Stimulated activated CD4-positive, alpha-beta T cell treated with anti-CD3 and anti-CD28 coated beads, Interleukin-12 subunit alpha, Interleukin-12 subunit beta, amount 100 ng/mL, for 4 hours (primary cell): Measurements from ENCODE around the gene SETD2.
"Not testable (repeated sequence)": the region's sequence is repeated elsewhere in the genome, so short reads cannot be mapped to it uniquely, and the experiment has no call there.

Experiments
- DNase-seq: peaks from one replicate; pipeline ENCODE4 v3.0.0-alpha.2; 2020

The SETD2 gene

DNA sequence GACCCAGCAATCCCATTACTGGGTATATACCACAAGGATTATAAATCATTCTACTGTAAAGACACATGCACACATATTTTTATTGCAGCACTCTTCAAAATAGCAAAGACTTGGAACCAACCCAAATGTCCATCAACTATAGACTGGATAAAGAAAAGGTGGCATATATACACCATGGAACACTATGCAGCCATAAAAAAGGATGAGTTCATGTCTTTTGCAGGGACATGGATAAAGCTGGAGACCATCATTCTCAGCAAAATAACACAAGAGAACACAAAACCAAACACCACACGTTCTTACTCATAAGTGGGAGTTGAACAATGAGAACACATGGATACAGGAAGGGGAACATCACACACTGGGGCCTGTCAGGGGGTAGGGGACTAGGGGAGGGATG, 137.5 kb downstream of the SETD2 start:
- not testable (repeated sequence) for DNase-seq

DNA sequence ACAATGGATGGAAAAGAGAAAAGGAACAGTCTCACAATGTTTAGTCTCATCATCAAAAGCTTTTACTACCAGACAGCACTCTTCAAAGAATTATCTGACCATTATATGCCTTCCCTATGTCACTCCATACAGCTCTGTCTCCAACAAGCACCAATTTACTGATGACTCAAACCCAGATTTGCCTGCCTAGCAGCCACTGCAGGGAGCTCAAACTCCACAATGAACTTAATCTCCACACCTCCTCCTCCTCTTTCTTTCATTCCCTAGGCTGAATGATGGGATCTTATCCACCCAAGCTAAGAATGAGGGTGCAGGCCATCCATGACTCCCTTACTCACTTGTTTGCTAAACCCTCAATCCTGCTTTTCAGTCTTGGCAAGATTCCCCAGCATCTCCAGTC, 139.0 kb downstream of the SETD2 start:
- DNase-seq: no peak

DNA sequence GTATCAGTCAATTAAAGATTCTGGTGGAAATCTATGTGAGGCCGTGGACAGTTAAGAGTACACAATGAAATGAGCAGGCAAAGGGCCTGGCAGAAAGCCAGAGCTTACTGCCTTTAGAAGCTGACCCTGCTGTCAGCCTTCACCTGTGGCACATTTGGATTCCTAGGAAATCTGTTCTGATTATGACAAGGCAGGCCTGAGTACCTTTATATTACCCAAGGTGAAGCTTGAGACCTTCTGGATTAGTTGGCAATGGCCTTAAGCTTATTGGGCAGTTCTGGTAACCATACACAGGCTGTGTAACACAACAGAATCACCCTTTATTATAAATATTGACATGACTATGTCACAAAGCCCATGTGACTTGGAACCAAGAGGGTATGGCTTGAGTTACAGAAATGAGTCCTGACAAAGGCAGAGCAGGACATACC, 141.3 kb downstream of the SETD2 start:
- no peak for DNase-seq

DNA sequence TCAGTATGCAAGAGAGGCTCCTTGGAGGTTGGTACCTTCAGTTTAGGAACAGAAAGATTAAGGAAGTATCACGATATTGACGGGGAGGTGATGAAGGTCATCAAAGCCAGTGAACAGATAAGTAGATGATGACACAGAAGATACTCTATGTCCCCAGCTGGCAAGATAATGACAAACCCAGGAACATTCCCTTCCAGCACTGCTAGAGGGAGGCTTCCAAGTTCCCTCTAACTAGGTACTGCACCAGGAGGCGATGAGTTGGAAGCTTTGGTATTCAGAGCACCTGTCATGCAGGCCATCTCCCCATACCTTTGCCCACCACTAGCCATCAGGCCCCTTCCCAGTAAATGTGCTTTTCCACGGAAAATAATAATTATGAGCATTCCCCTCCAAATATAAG, 143.6 kb downstream of the SETD2 start:
- no peak for DNase-seq

DNA sequence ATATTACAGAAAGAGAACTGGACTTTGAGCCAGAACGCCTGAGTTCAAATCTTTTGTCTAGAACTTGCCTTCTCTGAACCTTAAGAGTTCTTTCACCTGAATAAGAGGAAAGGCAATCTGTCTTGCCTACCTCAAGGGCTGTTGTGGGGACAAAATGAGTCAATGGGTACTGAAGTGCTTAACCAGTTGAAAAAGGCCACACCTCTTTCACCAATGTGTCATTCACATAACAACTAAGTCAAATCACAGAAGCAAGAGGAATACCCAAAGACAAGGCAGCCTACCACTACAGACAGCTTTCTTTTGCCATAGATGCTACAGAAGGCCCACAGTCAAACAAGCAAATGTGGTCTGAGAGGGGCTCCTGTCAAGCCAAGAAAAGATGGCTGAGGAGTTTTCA, 144.7 kb downstream of the SETD2 start:
- no peak for DNase-seq

DNA sequence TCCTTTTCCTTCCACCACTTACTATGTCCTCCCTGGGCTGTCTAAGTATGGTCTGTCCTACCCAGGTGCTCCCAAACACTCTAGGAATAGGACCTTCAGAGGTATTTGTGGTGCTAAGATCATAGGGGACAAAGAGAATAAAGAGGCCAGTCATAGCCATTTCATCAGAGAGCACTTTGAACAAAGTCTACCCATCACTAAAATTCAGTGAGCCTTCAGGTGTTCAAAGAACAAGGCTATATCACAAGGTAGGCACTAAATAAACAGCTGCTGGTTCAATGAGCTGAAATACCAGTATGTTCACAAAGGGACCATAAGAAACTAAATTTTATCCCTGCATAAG, 145.7 kb downstream of the SETD2 start:
- no peak for DNase-seq

DNA sequence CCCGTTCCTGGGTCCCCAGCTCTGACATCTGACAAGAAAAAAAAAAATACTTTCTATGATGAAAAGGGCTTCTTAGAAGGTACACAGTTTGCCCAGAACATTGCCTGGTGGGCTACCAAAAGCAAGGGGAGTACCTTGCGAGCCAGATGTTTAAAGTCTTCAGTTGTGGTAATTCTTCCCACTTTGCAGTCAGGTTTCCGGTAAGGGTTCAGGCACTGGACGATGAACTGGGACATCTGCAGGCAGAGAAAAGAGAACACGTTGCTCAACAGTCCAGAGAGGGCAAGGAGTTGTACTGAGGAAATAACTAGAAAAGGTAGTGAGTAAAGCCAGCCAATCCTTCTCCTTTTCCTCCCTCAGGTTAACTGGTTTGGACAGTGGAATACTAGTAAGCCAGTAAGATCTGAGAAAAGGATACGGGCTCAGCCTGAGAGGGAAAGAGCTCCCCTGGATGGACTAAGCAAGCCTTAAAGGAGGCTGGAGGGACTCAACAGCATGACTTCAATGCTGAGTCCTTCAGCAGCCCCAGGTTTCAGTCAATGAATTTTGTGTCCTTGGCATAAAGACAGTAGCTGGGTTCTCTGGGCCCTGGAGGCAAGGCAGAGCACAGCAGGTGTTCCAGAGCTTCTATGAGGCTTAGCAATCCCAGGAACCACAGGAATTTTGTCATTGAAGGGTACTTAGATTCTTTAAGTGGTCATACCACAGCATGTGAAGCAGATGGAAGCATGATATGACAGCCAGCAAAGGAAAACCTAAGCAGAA, 146.2 kb downstream of the SETD2 start:
- no peak for DNase-seq

DNA sequence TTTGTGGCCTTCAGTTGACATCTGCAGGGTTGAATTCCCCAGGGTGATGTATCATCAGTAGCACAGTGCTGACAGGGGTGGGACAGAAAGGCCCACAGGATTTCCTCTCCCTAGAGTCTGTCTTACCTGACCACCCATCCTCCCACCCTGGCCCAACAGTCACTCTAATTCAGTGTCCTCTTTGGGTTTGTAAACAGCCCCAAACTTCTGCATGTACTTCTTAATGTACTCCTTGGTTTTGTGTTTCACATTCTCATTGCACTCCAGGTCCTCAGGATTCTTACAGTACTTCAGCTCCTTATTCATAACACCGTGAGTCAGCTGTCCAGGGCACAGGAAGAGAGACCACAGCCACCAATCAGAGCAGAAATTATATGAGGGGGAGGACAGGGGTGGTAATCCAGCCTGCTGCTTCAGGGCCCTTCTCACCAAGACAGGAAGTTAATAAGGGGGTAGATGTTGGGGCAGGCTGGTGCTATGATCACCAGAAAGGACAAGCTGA, 146.9 kb downstream of the SETD2 start:
- DNase-seq: no peak

DNA sequence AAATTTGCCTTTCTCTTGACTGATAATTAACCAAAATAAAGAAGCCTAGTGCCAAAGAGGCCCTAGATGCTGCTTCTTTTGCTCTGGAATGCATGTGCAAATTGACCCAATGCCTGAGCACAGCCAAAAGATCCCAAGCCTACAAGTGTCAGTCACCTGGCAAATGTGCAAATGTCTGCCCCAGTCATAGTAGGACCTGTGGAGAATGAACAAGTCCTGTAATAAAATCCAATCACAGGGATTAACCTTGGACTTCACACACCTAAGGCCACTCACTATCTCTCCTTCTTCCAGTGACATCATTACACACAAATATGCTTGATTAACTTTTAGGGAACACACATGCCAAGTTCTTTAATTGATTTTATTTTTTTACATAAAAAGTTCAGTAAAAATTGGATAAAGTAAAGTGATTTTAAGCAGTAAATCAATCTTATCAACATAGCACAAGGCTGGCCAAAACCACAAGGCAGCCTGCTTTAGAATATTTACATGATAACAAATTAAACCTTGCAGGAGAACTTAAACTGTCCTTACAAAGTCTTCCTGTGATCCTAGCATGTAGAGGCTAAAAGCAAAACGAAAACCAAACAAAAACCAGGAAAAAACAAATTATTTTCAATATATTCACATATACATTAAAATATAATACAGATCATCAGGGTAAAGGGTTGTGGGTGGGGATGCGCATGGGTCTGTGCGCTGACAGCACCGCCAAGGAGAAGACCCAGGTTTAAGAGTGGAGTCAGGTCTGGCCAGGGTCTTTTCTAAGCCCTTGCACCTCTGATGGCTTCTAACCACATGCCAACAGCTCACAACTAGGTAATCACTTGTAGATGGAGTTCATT, 147.6 kb downstream of the SETD2 start:
- DNase-seq: no peak

DNA sequence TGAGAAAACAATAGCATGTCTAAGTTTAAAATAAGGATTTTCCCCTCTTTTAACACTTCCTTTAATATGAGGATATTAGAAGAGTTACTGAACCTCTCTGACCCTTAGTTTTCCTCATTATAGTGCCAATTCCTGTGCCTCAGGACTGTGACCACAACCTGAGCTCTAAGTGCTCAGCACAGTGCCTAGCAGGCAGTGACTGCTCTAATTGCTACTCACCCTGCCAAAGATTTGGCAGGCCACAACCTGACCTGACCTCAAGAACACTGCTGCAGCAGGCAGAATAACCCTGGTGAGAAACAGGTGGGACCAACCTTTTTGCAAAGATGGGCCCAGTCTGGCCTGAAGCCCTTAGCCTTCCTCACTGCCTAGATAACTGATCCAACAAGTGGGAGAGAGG, 148.8 kb downstream of the SETD2 start:
- DNase-seq: no peak

DNA sequence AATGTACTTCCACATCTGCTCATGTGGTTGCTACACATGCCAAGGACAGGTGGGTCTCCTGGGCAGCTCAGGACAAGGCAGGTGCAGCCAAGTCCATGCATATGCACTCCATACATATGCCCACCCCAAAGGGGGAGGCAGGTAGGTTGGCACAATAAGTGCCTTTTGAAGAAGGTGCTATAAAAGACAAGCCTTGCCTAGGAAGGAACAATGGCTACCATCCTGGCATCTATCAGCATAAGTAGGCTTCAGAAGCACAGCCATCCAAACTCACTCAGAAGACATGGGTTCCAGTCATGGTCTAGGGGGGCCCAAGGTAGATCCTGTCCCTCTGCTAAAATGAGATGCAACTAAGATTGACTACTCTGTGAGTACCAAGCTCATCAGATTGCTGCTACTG, 149.9 kb downstream of the SETD2 start:
- no peak for DNase-seq

DNA sequence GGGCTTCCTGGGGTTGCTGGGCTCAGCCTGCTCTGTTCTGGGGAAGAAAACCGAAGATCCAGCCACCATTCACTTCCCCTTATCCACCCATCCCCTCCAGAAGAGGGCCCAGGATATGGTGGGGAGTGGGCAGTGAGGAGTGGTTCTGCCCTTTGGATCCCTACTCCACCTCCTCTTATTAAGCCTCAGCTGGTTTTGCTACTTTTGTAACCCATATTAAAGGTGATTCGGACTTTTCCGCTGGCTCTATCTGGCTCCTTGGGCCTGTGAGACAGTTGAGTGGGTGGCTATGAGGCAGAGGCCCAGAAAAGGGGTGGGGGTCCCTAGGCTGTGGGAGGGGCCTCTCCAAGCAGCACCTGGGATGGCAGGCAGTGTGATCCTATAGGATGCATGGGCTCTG, 150.7 kb downstream of the SETD2 start:
- DNase-seq: no peak

DNA sequence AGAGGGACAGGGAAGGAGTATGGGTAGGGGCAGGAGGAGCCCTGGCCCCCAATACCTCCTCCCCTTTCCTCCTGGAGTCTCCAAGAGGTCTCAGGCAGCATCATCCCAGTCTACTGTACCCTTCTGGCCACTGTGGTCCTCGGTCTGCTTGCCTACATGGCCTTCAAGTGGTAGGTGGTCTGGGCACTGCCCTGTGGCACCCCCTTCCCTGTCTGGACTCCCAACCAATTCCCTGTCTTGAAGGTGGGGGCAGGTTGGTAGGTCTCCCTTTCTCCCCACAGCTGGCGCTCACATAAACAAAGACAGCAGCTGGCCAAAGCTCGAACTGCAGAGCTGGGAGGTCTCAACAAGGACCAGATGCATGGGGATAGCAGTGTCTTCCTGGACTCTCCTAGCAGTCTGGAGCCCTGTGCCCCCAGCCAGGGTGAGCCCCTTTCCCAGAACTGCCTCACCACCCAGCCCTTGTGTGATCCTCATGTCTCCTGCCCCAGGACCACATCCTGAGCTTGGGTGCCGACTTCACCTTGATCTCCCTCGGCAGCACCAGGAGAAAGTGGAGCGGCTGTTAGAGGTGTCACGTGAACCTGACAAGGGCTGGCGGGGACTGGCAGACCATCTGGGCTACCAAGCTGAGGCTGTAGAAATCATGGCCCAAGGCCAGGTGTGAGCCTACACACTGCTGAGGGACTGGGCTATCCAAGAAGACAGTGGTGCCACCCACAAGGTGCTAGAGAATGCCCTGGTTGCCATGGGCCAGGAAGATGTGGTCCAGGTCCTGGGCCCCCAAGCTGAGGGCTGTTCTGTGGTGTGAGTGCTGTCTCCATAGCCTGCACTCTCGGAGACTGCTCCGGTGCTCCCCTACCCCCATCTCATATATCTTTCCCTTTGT, 151.3 kb downstream of the SETD2 start:
- no peak for DNase-seq

DNA sequence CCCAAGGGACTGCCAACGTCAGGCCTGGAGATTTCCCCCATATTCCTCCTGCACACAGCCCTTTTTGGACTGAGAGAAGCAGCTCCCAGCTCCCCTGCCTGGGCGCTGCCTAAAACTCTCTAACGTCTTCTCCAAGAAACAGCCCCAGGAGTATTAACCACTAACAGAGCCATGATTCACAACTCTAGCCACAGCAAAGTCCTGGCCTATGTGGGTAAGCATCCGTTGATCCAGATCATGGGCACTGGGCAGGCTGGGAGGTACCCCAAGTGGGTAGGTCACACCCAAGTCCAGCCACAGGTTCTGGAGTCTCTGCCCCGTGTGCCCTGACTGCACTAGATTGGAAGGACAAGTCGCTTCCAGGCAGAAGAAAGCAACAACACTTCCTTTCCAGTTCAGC, 152.5 kb downstream of the SETD2 start:
- no peak for DNase-seq

DNA sequence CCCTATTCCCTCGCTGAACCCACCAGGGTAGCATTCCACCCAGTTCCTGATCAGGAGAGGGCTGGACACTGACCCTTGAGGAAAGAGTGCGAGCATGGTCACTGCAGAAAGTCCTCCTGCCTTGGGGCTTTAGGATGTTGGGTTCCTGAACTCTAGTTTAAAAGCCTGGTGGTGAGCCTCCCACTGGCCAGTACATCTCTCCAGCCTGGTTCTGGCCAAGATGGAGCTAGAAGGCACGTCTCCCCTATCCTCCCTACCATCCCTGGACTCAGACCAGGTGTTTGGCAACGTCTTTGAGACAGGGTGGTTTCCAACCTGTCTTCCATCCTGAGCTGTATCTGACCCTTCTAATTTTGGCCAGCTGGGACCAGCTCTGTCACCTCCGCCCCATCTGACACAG, 153.0 kb downstream of the SETD2 start:
- no peak for DNase-seq

DNA sequence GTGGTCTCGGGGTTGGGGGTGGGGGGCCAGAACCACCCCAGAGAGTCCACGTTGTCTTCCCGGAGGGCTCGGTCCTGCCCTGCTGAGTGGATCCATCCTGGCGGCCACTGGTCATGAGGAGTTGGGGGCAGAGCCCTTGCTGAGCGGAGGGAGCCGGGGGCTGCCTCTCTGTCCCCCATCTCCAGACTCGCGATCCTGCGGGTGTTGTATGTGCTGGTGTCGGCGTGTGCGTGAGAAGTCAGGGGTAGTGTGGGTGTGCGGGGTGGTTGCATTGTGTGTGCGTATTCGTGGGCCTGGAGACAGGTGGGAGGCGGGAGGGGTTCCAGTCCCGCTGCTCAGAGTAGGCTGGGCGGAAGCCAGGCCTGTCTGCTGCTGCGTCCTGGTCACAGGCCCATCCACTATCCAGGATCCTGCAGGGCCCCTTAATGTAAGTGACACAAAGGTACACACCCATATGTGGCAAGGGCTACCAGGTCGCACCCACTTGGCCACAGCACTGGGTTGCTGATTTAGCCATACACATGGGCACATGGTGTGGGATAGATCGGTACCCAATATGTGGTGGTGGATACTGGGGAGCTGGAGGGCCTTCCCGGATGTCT, 153.7 kb downstream of the SETD2 start:
- DNase-seq: no peak

DNA sequence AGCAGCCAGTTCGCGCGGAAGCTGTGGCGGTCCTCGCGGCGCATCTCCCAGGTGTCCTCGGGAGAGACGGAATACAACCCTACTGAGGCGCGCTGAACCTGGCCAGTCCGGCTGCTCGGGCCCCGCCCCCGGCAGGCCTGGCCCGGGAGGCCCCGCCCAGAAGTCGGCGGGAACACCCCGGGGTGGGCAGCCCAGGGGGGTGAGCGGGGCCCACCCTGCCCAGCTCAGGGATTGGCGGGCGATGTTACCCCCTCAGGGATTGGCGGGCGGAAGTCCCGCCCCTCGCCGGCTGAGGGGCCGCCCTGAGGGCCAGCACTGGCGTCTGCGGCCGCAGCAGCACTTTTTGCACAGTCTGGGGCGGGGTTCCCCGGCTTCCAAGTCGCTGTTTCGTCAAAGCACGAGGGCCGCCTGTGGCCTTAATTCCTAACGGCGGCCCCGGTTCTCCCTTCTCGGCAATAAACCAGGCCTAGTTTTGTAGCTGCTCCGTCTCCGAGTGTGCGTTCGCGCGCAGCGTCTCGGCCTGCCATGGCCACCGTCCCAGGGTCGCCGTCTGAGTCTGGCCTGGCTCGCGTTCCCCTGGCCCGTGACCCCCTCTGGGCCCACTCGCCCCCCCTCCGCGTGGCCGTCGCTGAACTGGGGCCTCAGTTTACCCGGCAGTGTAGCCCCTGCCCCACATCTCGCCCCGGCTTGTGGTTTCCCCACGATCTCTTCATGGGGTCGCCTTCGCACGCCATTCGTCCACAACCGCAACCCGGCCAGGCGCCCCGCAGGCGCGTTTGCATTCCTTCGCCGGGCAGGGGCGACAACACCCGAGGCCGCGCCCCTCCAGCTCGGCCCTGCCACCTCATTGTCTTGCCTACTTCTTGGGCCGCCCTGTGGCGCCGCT, 154.4 kb downstream of the SETD2 start:
- peak; percentile 67 for DNase-seq

DNA sequence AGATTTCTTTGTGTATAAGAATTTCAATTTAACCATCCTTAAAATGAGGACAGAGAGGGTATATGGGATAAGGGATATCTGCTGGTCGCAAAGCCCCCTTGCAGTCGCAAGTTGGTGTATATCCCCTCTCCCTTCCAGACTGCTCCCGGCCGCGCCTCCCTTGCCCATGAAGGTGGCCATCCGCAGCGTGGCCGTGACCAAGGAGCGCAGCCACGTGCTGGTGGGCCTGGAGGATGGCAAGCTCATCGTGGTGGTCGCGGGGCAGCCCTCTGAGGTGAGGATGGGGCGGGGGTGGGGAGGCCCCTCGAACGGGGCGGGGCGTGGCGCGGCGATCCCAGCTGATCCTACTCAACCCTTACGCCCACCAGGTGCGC, 155.1 kb downstream of the SETD2 start:
- DNase-seq: no peak

DNA sequence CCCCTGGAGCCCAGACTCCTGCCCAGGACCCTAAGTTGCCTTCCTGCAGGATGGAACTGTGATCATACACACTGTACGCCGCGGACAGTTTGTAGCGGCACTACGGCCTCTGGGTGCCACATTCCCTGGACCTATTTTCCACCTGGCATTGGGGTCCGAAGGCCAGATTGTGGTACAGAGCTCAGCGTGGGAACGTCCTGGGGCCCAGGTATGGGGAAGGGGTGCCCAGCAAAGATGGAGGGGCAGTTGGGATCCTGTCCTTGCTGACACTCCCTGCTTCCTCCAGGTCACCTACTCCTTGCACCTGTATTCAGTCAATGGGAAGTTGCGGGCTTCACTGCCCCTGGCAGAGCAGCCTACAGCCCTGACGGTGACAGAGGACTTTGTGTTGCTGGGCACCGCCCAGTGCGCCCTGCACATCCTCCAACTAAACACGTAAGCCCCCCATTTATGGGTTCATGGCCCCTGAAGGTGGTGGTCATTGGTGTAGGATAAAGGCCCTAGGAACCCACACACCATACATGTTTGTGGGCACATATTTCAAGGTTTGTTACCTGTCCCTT, 155.6 kb downstream of the SETD2 start:
- DNase-seq: no peak

DNA sequence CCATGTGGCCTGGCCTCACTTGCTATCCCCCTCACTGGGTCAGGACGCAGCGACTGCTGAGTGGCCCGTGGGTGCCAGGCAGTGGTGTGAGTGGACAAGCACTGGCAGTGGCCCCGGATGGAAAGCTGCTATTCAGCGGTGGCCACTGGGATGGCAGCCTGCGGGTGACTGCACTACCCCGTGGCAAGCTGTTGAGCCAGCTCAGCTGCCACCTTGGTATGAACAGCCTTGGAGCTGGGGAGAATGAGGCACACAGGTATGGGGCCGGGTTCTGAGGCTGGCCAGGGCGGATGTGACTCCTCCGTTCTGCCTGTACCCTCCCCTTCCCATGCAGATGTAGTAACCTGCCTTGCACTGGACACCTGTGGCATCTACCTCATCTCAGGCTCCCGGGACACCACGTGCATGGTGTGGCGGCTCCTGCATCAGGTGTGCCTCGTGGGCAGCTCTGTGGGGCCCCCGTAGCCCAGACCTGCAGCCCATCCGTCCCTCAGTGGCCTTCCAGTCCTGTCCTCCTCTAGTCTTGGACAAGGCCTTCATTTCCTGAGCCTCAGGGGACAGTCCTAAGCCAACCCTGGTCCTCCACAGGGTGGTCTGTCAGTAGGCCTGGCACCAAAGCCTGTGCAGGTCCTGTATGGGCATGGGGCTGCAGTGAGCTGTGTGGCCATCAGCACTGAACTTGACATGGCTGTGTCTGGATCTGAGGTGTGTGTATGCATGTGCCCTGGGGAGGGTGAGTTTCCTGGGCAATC, 156.3 kb downstream of the SETD2 start:
- no peak for DNase-seq

DNA sequence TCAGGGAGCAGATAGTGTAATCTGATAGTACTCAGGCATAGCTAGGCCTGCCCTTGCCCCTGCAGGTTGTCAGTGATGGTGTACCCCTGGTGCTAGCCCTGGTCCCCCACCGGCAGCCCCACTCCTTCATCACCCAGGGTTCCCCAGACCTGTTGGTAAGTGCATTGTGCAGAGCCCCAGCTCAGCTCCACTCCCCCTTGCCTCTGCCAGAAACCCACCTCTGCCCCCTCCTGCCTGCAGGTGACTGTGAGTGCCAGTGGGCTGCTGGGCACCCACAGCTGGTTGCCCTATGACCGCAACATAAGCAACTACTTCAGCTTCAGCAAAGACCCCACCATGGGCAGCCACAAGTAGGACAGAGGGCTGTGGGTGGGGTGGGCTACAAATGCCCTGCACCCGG, 156.9 kb downstream of the SETD2 start:
- no peak for DNase-seq
